ENCODE measurements around the gene SOWAHC.

Gene SOWAHC

GRCh38 chr2:109645412-109646184 is 31.4 kb downstream of the SOWAHC start:
- TF ChIP-seq Cebpa-rat (IDR thresholded peaks at IDR 0.05): no peak
- no peak overlapping the region for H3K9ac ChIP-seq
- no peak overlapping the region for H3K27ac ChIP-seq
- H3K36me3 ChIP-seq: no peaks in the 10 kb centered on the region
- no peaks in the 10 kb centered on the region for H4K20me1 ChIP-seq
- H3K4me2 ChIP-seq: no peak overlapping the region
- no peaks in the 10 kb centered on the region; the same call in 1 of the 2 replicates for H3K9me3 ChIP-seq
- peaks cover 11% of the 10 kb centered on the region; the same call in 1 of the 2 replicates for H3K4me1 ChIP-seq
- H3K27me3 ChIP-seq: no peaks in the 10 kb centered on the region
- no peak overlapping the region for H3K4me3 ChIP-seq

- no peak overlapping the region for H3K9ac ChIP-seq
- peaks cover 11% of the 10 kb centered on the region; the same call in 1 of the 2 replicates for H3K4me1 ChIP-seq
- H3K4me2 ChIP-seq: no peak overlapping the region
- H3K4me3 ChIP-seq: no peak overlapping the region
- H3K27ac ChIP-seq: no peak overlapping the region
- H4K20me1 ChIP-seq: no peaks in the 10 kb centered on the region
- H3K27me3 ChIP-seq: no peaks in the 10 kb centered on the region
- no peak for TF ChIP-seq Cebpa-rat (IDR thresholded peaks at IDR 0.05)
- no peaks in the 10 kb centered on the region; the same call in 1 of the 2 replicates for H3K9me3 ChIP-seq
- no peaks in the 10 kb centered on the region for H3K36me3 ChIP-seq
Measured at GRCh38 chr2:109646961-109647360, 32.8 kb downstream of the SOWAHC start.

- H4K20me1 ChIP-seq: no peaks in the 10 kb centered on the region
- H3K27ac ChIP-seq: no peak overlapping the region
- peaks cover 11% of the 10 kb centered on the region; the same call in 1 of the 2 replicates for H3K4me1 ChIP-seq
- no peak for TF ChIP-seq Cebpa-rat (IDR thresholded peaks at IDR 0.05)
- H3K9ac ChIP-seq: no peak overlapping the region
- no peaks in the 10 kb centered on the region for H3K27me3 ChIP-seq
- no peaks in the 10 kb centered on the region; the same call in 1 of the 2 replicates for H3K9me3 ChIP-seq
- H3K36me3 ChIP-seq: no peaks in the 10 kb centered on the region
- H3K4me3 ChIP-seq: no peak overlapping the region
- no peak overlapping the region for H3K4me2 ChIP-seq
Measured at GRCh38 chr2:109647636-109648035, 33.5 kb downstream of the SOWAHC start.

DNA sequence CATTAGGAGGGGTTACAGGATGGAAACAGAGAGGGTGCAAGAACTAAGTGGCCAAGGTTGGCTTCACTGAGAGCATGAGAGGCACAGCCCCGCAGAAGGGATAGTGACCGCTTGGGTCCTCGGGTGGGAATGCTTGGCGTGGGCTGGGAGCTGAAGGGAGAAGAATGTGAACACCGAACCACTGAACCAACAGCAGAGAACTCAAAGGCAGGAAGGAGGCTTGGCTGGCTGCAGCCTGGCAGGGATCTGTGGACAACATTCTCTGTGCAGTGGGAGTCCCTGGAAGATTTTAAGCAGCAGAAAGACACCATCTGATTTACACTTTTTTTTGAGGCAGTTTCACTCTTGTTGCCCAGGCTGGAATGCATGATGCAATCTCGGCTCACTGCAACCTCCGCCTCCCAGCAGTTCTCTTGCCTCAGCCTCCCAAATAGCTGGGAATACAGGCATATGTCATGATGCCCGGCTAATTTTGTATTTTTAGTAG is 33.9 kb downstream of the SOWAHC start:
- H3K27ac ChIP-seq: no peak overlapping the region
- H4K20me1 ChIP-seq: no peaks in the 10 kb centered on the region
- no peak overlapping the region for H3K4me2 ChIP-seq
- no peaks in the 10 kb centered on the region; the same call in 1 of the 2 replicates for H3K9me3 ChIP-seq
- H3K9ac ChIP-seq: no peak overlapping the region
- H3K27me3 ChIP-seq: no peaks in the 10 kb centered on the region
- peaks cover 11% of the 10 kb centered on the region; the same call in 1 of the 2 replicates for H3K4me1 ChIP-seq
- no peaks in the 10 kb centered on the region for H3K36me3 ChIP-seq
- no peak overlapping the region for H3K4me3 ChIP-seq
- no peak for TF ChIP-seq Cebpa-rat (IDR thresholded peaks at IDR 0.05)

DNA sequence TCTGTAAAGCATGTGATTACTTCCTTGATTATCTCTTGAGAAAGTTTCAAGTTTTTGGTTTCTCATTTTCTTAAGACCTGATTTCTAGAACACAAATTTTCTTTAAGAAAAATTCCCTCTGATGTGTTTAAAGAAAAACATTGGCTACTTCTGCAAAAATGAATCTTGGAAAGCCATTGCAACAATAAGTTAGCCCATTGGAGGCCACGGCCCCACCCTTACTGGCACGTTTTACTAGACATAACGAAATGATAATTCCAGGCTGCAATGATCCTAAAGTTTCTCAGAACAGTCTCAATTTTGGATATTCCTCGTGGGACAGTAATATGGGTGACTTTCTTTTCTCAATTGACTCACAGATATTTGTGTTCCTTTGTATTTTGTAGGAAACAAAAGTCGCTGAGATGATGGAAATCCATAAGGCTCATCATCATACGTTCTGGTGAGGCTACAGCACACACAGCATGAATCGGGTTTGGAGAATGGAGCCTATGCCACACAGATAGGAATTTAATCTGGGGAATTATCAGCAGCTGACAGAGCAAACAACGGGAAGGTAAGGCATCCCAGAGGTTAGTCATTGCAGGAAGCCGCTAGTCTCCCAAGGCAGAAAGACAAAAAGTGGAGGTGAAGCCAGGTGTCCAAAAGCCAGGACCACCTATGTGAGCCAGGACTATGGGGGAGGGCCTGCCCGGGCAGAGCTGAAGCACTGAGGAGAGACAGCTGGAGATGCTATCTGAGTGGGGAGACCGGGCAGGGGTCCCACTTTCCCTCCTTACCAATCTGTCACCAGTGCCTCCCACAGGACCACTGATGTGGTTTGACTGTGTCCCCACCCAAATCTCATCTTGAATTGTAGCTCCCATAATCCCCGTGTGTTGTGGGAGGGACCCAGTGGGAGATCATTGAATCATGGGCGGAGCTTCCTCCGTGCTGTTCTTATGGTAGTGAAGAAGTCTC is 35.9 kb downstream of the SOWAHC start:
- H3K9ac ChIP-seq: no peak overlapping the region
- no peak for TF ChIP-seq Cebpa-rat (IDR thresholded peaks at IDR 0.05)
- H3K27me3 ChIP-seq: no peaks in the 10 kb centered on the region
- no peaks in the 10 kb centered on the region; the same call in 1 of the 2 replicates for H3K9me3 ChIP-seq
- no peaks in the 10 kb centered on the region for H3K36me3 ChIP-seq
- no peak overlapping the region for H3K4me3 ChIP-seq
- H3K27ac ChIP-seq: no peak overlapping the region
- no peaks in the 10 kb centered on the region for H4K20me1 ChIP-seq
- peaks cover 2% of the 10 kb centered on the region; the same call in 1 of the 2 replicates for H3K4me1 ChIP-seq
- H3K4me2 ChIP-seq: no peak overlapping the region

- Histone ChIP-seq H3K9ac (no peak overlapping the region), H3K4me3 (no peak overlapping the region), H4K20me1 (no peaks in the 10 kb centered on the region), H3K36me3 (no peaks in the 10 kb centered on the region), H3K27me3 (no peaks in the 10 kb centered on the region), H3K4me1 (no peaks in the 10 kb centered on the region), H3K9me3 (no peaks in the 10 kb centered on the region; the same call in 1 of the 2 replicates), H3K4me2 (no peak overlapping the region), H3K27ac (no peak overlapping the region)
- TF ChIP-seq Cebpa-rat (IDR thresholded peaks at IDR 0.05): no peak
Measured at GRCh38 chr2:109654326-109655050, 40.3 kb downstream of the SOWAHC start.

DNA sequence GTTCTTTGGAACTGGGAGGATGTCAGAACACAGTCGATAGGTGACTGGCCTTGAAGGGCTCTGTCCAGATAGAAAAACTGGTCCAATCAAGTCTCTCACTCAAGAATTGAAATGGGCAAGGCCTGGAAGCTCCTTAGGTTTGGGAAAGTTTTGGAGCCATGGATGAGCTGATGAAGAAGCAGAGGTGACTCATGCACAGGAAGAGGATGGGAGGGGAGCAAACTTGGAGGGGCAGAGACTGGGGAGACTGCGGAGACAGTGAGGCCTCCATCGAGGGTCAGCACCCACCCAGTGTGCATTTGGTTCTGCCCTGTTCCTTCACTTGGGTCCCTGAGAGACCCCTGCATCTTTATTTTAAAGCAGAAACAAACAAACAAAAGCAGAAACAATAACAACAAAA is 41.1 kb downstream of the SOWAHC start:
- TF ChIP-seq Cebpa-rat (IDR thresholded peaks at IDR 0.05): no peak
- Histone ChIP-seq H3K4me2 (no peak overlapping the region), H3K9ac (no peak overlapping the region), H4K20me1 (no peaks in the 10 kb centered on the region), H3K36me3 (no peaks in the 10 kb centered on the region), H3K4me1 (no peaks in the 10 kb centered on the region), H3K4me3 (no peak overlapping the region), H3K27me3 (no peaks in the 10 kb centered on the region), H3K9me3 (no peaks in the 10 kb centered on the region; the same call in 1 of the 2 replicates), H3K27ac (no peak overlapping the region)

DNA sequence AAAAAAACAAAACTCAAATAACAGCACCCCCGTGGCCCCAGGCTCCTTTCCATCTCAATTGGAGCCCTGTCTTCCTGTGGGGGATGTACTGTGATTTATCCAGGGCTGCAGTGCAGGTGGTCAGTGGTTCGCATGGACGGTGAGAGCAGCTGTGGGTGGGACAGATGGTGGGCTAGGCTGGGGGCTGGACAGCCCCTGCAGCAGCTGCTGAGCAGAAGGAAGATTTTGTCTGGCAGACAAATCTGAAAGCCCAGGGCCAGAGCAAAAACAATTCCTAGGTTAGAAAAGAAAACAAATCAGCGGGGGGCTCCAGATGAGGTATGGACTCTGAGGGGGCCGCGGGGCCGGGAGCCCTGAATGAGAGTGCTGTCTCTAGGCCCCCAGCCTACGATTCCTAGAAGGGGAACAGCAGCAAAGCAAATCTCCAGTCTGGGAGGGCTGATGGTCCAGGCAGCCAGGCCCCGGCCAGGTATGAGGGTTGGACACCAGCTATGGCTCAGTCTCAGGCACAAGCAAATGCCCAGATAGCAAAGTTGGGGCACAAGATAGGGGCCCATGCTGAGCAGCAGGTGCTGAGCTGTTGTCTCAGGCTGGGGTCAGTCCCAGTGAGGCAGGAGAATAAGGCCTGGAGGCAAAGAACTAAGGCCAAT is 45.4 kb downstream of the SOWAHC start:
- Histone ChIP-seq H3K36me3 (no peaks in the 10 kb centered on the region), H3K27me3 (no peaks in the 10 kb centered on the region), H3K9me3 (no peaks in the 10 kb centered on the region), H3K27ac (no peak overlapping the region), H3K4me3 (no peak overlapping the region), H4K20me1 (no peaks in the 10 kb centered on the region), H3K9ac (no peak overlapping the region), H3K4me1 (no peaks in the 10 kb centered on the region), H3K4me2 (no peak overlapping the region)
- TF ChIP-seq Cebpa-rat (IDR thresholded peaks at IDR 0.05): no peak

All from BLaER1 (cell line).